ENCODE data around the gene HACD2.

HACD2 gene

GRCh38 chr3:123571264-123571972 is 13.4 kb downstream of the HACD2 start:
- no peak for TF ChIP-seq CTCF (IDR thresholded peaks at IDR 0.05; ENCODE audit: control insufficient read depth, extremely low read depth, insufficient read depth)
- no peak overlapping the region for H3K4me3 ChIP-seq (ENCODE audit: low read depth, low read length)
- no peak for DNase-seq (ENCODE audit: low read depth)

- TF ChIP-seq CTCF (IDR thresholded peaks at IDR 0.05; ENCODE audit: control insufficient read depth, extremely low read depth, insufficient read depth) = no peak
- no peak for DNase-seq (ENCODE audit: low read depth)
Observed at GRCh38 chr3:123568875-123569274, 16.0 kb downstream of the HACD2 start.

GRCh38 chr3:123568034-123568433 is 16.8 kb downstream of the HACD2 start:
- no peak for DNase-seq (ENCODE audit: low read depth)
- no peak overlapping the region for H3K4me3 ChIP-seq (ENCODE audit: low read depth, low read length)
- no peak for TF ChIP-seq CTCF (IDR thresholded peaks at IDR 0.05; ENCODE audit: control insufficient read depth, extremely low read depth, insufficient read depth)

More at GRCh38 chr3:123568875-123569274, 16.0 kb downstream of the HACD2 start:
- no peak overlapping the region for H3K4me3 ChIP-seq (ENCODE audit: low read depth, low read length)

GRCh38 chr3:123564056-123564455 is 20.8 kb downstream of the HACD2 start:
- no peak for TF ChIP-seq CTCF (IDR thresholded peaks at IDR 0.05; ENCODE audit: control insufficient read depth, extremely low read depth, insufficient read depth)
- no peak overlapping the region for H3K4me3 ChIP-seq (ENCODE audit: low read depth, low read length)
- no peak for DNase-seq (ENCODE audit: low read depth)

GRCh38 chr3:123562547-123562946 is 22.3 kb downstream of the HACD2 start:
- no peak overlapping the region for H3K4me3 ChIP-seq (ENCODE audit: low read depth, low read length)
- TF ChIP-seq CTCF (IDR thresholded peaks at IDR 0.05; ENCODE audit: control insufficient read depth, extremely low read depth, insufficient read depth) = no peak
- no peak for DNase-seq (ENCODE audit: low read depth)

- H3K4me3 ChIP-seq (ENCODE audit: low read depth, low read length) = no peak overlapping the region
- DNase-seq (ENCODE audit: low read depth) = no peak
- no peak for TF ChIP-seq CTCF (IDR thresholded peaks at IDR 0.05; ENCODE audit: control insufficient read depth, extremely low read depth, insufficient read depth)
Observed at GRCh38 chr3:123561188-123561587, 23.7 kb downstream of the HACD2 start.

Data from LNCaP clone FGC (cell line).